ENCODE measurements around the gene WDR64.

Gene WDR64

DNA sequence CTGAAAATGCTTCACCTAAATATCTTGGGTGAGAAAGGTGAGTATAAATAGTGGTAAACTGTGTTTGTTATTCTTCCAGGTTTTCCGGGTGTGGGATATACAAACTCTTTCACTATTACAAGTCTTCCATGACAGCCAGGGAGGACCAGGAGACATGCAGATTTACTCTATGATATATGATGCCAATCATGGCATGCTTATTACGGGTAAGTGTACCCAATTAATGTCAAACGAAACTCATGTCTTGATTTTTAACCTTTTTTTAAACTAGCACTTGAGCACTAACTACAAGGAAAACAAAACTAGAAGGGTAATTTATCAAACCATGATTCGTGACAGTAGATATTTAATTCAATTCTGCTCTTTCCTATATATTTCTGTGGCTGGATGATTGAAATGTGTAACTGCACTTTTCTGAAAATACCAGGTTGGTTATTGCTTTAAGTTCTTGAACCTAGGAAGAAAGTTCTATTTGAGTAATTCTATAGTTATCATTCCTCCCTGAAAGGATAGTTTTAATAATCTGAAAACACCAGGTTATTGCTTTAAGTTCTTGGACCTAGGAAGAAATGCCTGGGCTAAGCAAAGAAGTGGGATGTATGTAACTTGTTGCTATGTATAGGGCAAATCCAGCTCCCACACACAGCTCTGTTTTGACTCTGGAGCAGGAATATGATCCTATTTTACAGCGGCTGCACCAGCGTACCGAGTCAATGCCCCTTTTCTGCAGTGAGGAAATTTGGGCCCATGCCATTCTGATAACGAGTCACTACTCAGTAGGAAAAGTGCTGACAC is 86.4 kb downstream of the WDR64 start:
- DNase-seq (ENCODE audit: low read depth in 2 of 2), result no peak

GRCh38 chr1:241742084-241742483 is 90.0 kb downstream of the WDR64 start:
- DNase-seq (ENCODE audit: low read depth in 2 of 2), result no peak

- no peak for DNase-seq (ENCODE audit: low read depth in 2 of 2)
These were observed 92.5 kb downstream of the WDR64 start for GRCh38 chr1:241744591-241744990.

- no peak for DNase-seq (ENCODE audit: low read depth in 2 of 2)
These were observed 95.9 kb downstream of the WDR64 start for GRCh38 chr1:241747992-241748391.

GRCh38 chr1:241749041-241749944 is 97.2 kb downstream of the WDR64 start:
- no peak for DNase-seq (ENCODE audit: low read depth in 2 of 2)

DNA sequence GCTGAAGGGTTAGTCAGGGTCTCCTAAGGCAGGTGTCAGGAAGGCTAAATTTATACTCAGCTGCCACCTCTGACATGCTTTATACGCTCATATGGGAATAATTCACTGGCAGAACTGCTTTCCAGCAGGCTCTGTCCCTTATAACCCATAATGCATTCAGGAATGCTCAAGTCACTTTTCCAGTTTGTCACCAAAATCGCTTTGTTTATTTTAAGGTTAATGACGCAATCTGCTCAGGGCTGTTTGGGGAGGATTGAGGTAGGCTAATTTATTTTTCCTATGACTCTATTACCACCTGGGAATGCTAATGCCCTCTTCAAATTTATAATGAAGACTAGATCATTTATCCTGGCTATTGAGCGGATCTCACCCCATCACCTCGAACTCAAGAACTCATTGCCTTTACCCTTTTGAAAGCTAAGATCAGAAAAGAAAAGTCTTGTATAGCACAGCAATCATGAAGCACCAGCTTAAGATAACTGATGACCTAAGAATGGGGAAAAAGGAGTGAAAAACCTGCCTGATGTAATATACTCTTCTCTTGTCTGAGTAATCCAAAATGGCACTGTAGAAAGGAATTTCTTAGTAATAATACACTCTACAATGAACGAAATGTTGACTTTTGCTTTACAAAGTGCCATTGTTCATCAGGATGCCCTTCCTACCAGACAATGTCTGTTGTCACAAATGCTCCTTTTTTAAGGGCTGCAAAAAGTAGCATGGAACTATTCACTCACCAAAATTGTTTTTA is 98.0 kb downstream of the WDR64 start:
- DNase-seq (ENCODE audit: low read depth in 2 of 2), result no peak

- DNase-seq (ENCODE audit: low read depth in 2 of 2), result no peak
These were observed 99.4 kb downstream of the WDR64 start for GRCh38 chr1:241751524-241751923.

DNA sequence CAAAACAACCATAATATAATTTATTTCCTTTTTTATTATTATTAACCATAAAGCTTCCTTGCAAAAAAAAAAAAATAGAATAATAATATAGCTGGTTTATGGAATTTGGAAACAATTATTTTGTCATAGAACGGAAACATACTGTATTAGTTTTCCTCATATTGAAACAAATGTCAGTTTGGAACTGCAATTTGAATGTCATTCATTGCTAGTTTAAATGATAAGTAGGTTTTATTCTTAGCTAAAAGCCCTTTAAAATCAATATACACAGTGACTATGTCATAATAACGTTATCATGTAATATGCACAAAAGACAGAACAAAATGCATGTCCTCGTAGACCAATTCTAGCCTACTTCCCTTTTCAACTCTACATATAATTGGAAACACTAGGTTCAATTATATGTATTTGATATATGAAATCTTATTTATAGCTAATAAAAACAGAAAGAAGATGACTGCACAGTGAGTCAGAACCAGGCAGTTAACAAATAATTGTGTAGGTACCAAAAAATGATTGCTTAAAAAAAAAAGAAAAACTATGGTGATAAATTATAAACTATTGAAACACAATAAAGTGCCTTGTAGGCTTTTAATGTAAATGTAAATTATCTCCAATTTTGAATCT is 110.7 kb downstream of the WDR64 start:
- DNase-seq (ENCODE audit: low read depth in 2 of 2), result no peak

GRCh38 chr1:241765390-241765789 is 113.3 kb downstream of the WDR64 start:
- no peak for DNase-seq (ENCODE audit: low read depth in 2 of 2)

DNA sequence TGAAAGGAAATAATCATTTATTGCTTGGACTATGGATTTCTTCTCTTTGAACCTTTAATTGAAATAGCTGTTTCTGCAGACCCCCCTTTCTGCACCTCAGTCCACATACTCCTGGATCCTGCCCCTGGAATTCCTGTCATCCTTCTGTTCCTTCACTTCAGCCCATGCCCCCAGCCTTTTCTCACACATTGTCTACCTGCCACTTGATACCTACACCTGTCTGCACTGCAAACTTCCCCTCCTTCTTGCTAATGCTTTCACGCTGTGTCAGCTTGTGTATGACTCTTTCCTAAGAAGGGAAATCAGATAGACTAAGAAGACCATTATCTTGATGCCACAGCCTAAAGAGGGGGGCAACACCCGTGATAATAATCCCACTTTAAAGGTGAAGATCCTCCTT is 115.7 kb downstream of the WDR64 start:
- no peak for DNase-seq (ENCODE audit: low read depth in 2 of 2)

- no peak for DNase-seq (ENCODE audit: low read depth in 2 of 2)
These were observed 118.0 kb downstream of the WDR64 start for GRCh38 chr1:241770115-241770514.

GRCh38 chr1:241771117-241771516 is 119.0 kb downstream of the WDR64 start:
- DNase-seq (ENCODE audit: low read depth in 2 of 2), result no peak

DNA sequence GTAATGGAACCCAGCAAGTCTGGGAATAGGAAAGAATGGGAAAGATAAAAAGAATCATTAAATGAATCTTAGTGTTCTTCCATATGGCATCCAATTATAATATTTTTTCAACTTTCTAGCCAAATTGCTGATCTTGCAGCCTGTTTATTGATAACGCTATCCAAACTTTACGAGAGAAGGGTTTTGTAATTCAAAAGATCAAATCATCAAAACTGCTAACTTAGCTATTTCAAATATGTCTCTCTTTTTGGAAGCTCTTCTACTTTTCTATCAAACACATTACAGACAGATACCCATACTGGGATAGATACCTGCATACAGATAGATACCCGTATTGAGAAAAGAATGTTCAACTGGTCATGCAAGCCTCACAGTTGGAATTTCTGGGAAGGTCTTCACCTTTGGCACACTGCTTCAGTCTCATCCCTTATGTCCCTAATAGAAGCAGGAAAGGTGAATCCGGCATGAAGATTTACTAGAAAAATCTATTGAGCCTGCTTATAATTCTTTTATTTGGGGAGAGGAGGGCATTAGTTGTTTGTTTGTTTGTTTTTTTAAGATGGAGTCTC is 120.9 kb downstream of the WDR64 start:
- no peak for DNase-seq (ENCODE audit: low read depth in 2 of 2)

- DNase-seq (ENCODE audit: low read depth in 2 of 2), result no peak
These were observed 121.9 kb downstream of the WDR64 start for GRCh38 chr1:241773991-241774390.

DNA sequence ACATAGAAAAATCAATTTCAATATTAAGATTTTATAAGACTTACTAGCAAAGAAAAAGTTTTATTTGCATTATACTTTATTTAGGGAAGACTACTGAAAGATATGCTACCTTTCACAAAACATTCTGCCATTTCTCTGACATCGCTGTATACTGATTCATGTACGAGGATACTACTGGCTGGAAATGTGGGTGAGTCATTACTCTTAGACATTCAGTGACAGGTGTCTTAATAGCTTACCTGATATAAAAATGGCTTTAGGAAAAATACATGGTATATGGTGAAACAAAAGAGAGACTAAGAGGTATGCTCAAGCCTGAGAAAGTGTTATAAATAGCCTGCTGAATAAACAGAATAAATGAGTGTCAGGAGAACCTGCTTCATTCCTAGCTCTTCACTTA is 122.9 kb downstream of the WDR64 start:
- DNase-seq (ENCODE audit: low read depth in 2 of 2), result no peak

DNA sequence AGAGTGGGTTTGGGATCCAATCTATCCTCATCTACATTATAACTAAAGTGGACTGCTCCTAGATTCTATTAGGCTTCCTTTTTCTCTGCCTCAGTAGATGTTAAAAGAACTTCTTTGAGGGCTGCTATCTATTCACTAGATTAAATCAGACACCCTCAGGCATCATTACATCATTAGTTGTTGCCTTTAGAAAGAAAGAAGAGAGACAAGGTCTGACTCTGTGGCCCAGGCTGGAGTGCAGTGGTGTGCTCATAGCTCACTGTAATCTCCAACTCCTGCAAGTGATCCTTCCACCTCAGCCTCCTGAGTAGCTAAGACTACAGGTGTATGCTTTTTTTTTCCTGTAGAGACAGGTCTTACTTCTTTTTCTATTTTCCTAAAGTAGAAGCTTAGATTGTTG is 124.8 kb downstream of the WDR64 start:
- no peak for DNase-seq (ENCODE audit: low read depth in 2 of 2)

- DNase-seq (ENCODE audit: low read depth in 2 of 2), result no peak
These were observed 126.0 kb downstream of the WDR64 start for GRCh38 chr1:241778117-241778516.

DNA sequence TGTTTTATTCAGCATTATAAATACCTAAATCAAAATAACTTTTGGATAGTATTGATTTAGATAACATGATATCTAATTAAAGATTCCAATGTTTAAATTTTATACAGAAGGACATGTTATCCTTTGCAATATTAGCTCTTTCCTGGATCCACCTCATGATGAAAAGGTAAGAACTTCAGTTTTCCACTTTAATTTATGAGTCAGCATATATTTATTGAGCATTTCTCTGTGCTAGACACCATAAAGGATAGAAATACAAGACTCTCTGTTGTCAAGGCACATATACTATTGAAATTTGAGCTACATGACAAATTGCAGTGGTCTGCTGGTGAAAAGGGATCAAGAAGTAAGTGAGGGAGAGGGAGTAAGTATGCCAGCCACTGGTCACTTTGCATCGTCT is 127.8 kb downstream of the WDR64 start:
- no peak for DNase-seq (ENCODE audit: low read depth in 2 of 2)

DNA sequence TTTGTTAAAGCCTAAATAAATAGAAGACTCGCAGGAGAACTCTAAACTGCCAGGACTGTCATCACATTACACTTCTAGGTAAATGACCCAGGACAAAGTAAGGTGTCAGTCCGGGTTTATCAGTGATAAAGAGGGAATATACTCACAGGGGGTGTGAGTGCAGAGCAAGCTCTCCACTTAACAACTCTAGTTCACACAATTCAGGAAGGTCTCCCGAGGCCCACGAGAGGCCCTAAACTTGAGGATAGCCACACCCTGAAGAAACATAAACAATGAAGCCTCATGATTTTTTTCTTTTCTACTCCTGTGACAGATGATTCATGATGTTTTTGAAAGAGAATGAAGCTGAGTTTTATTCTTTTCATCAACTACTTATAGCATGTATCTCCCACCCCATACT is 130.3 kb downstream of the WDR64 start:
- no peak for DNase-seq (ENCODE audit: low read depth in 2 of 2)

GRCh38 chr1:241787691-241788090 is 135.6 kb downstream of the WDR64 start:
- no peak for DNase-seq (ENCODE audit: low read depth in 2 of 2)

- DNase-seq (ENCODE audit: low read depth in 2 of 2), result no peak
These were observed 137.0 kb downstream of the WDR64 start for GRCh38 chr1:241789061-241789460.
